ENCODE data around the gene TLE5. TPM values are rescaled to one million over a fixed set of nuclear protein-coding genes. Genes with fewer than 3 reads are reported as not detected.
"Not testable (repeated sequence)": the region's sequence is repeated elsewhere in the genome, so short reads cannot be mapped to it uniquely, and the experiment has no call there.

Gene TLE5
- total and polyA plus RNA-seq, 5 experiments from 2014 or later = 451 to 983 (median 924) TPM

- Mint-ChIP-seq H3K27me3 (no peaks in the 10 kb centered on the region), H3K9me3 (no peaks in the 10 kb centered on the region), H3K36me3 (peaks cover 0 to 73% (median 27%) of the 10 kb centered on the region in 3 donors), H3K4me3 (peak overlapping the region in 4 of 10 donors; percentile 34 to 68 (median 48)), H3K4me1 (peaks cover 28 to 68% (median 60%) of the 10 kb centered on the region in 4 donors), H3K27ac (peak overlapping the region; percentile 9 to 93 (median 64))
- ATAC-seq (no peak), DNase-seq (no peak)
- POLR2A ChIA-PET = interaction anchor here (0.5 to 15.8 kb wide), 5 partner anchors 7 to 125 kb away, joined by 3 to 519 read pairs (median 4); partner anchors contain the start of gene S1PR4
Measured at GRCh38 chr19:3056417-3057088, 5.7 kb downstream of the TLE5 start.

- H3K36me3 Mint-ChIP-seq = peaks cover 0 to 71% (median 27%) of the 10 kb centered on the region in 3 donors
- H3K27me3 Mint-ChIP-seq = no peaks in the 10 kb centered on the region
- peak overlapping the region in 4 of 10 donors; percentile 48 to 68 (median 59) for H3K4me3 Mint-ChIP-seq
- peak overlapping the region in 5 of 10 donors; percentile 16 to 90 (median 69) for H3K27ac Mint-ChIP-seq
- ATAC-seq (no peak), DNase-seq (no peak)
- H3K9me3 Mint-ChIP-seq = no peaks in the 10 kb centered on the region
- peaks cover 28 to 67% (median 60%) of the 10 kb centered on the region in 4 donors for H3K4me1 Mint-ChIP-seq
- POLR2A ChIA-PET = interaction anchor here (0.5 to 15.8 kb wide), 5 partner anchors 17 to 126 kb away, joined by 3 to 519 read pairs (median 4); partner anchors contain the start of gene S1PR4
Measured at GRCh38 chr19:3055741-3056416, 6.4 kb downstream of the TLE5 start.

GRCh38 chr19:3054972-3055740 lies 7.1 kb downstream of the TLE5 start:
- DNase-seq = no peak

GRCh38 chr19:3054265-3054971 lies 7.9 kb downstream of the TLE5 start:
- POLR2A ChIA-PET = interaction anchor here (0.6 to 15.8 kb wide), 9 partner anchors 7 to 104 kb away, joined by 3 to 519 read pairs (median 6); partner anchors contain the start of genes TLE5 and TLE6
- no peaks in the 10 kb centered on the region for H3K9me3 Mint-ChIP-seq
- DNase-seq = no peak
- H3K27ac Mint-ChIP-seq = peak overlapping the region; percentile 40 to 93 (median 80)
- ATAC-seq = no peak
- H3K27me3 Mint-ChIP-seq = no peaks in the 10 kb centered on the region
- peaks cover 0 to 56% (median 15%) of the 10 kb centered on the region in 3 donors for H3K36me3 Mint-ChIP-seq
- H3K4me1 Mint-ChIP-seq = peaks cover 25 to 59% (median 52%) of the 10 kb centered on the region in 4 donors
- peak overlapping the region in 8 of 10 donors; percentile 3 to 77 (median 56) for H3K4me3 Mint-ChIP-seq

More at GRCh38 chr19:3054972-3055740, 7.1 kb downstream of the TLE5 start:
- peak overlapping the region; percentile 40 to 93 (median 80) for H3K27ac Mint-ChIP-seq
- no peaks in the 10 kb centered on the region for H3K27me3 Mint-ChIP-seq
- H3K9me3 Mint-ChIP-seq = no peaks in the 10 kb centered on the region
- peaks cover 0 to 64% (median 21%) of the 10 kb centered on the region in 3 donors for H3K36me3 Mint-ChIP-seq
- no peak for ATAC-seq
- peak overlapping the region in 8 of 10 donors; percentile 3 to 77 (median 56) for H3K4me3 Mint-ChIP-seq
- POLR2A ChIA-PET = interaction anchor here (0.6 to 15.8 kb wide), 11 partner anchors 6 to 123 kb away, joined by 3 to 519 read pairs (median 4); partner anchors contain the start of genes S1PR4, TLE5 and TLE6
- H3K4me1 Mint-ChIP-seq = peaks cover 25 to 60% (median 59%) of the 10 kb centered on the region in 4 donors

DNA sequence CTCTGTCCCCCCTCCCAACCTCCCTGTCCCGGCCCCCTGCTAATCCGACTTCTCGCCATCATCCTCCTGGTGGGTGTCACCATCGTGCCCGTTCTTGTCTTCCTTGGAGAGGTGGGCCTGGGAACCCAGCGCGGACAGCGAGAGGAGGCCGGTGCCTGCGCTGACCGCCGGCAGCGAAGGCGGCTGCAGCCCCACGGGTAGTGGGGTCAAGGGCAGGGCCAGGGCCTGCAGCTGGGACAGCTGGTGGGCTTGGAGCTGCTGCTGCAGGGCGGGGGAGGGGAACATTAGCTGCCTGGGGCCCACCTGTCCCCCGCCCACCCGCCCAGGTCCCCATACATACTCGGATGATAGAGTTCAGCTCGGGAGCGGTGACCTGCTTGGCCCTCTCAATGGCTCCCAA lies 8.5 kb downstream of the TLE5 start:
- H3K27ac Mint-ChIP-seq = peak overlapping the region in 6 of 10 donors; percentile 15 to 93 (median 78)
- POLR2A ChIA-PET = interaction anchor here (1.0 to 15.8 kb wide), 6 partner anchors 7 to 103 kb away, joined by 3 to 519 read pairs (median 14); partner anchors contain the start of genes TLE5 and TLE6
- H3K36me3 Mint-ChIP-seq = peaks cover 0 to 50% (median 15%) of the 10 kb centered on the region in 3 donors
- peak overlapping the region in 4 of 10 donors; percentile 1 to 56 (median 26) for H3K4me3 Mint-ChIP-seq
- H3K4me1 Mint-ChIP-seq = peaks cover 29 to 62% (median 52%) of the 10 kb centered on the region in 4 donors
- no peak for ATAC-seq
- no peak for DNase-seq
- H3K9me3 Mint-ChIP-seq = no peaks in the 10 kb centered on the region
- H3K27me3 Mint-ChIP-seq = peaks cover 0 to 2% (median 0%) of the 10 kb centered on the region in 5 donors

GRCh38 chr19:3053218-3053621 lies 9.1 kb downstream of the TLE5 start:
- peaks cover 27 to 57% (median 47%) of the 10 kb centered on the region in 4 donors for H3K4me1 Mint-ChIP-seq
- H3K36me3 Mint-ChIP-seq = peaks cover 0 to 44% (median 15%) of the 10 kb centered on the region in 3 donors
- ATAC-seq (peak; percentile 24 to 33), DNase-seq (no peak)
- POLR2A ChIA-PET = interaction anchor here (0.6 to 15.8 kb wide), 9 partner anchors 8 to 103 kb away, joined by 3 to 519 read pairs (median 7); partner anchors contain the start of gene TLE5
- peaks cover 0 to 2% (median 0%) of the 10 kb centered on the region in 5 donors for H3K27me3 Mint-ChIP-seq
- H3K4me3 Mint-ChIP-seq = peak overlapping the region in 4 of 10 donors; percentile 26 to 56 (median 40)
- H3K27ac Mint-ChIP-seq = peak overlapping the region in 8 of 10 donors; percentile 29 to 86 (median 68)
- H3K9me3 Mint-ChIP-seq = no peaks in the 10 kb centered on the region

GRCh38 chr19:3050016-3050415 lies 12.3 kb downstream of the TLE5 start:
- not testable (repeated sequence) for H3K27me3 Mint-ChIP-seq, H3K9me3 Mint-ChIP-seq, H3K4me3 Mint-ChIP-seq, ATAC-seq, DNase-seq
- peak overlapping the region in 3 of 10 donors; percentile 4 to 15 (median 8) for H3K27ac Mint-ChIP-seq
- peaks cover 18 to 42% (median 40%) of the 10 kb centered on the region in 4 donors for H3K4me1 Mint-ChIP-seq
- POLR2A ChIA-PET = interaction anchor here (10.4 to 15.8 kb wide), 2 partner anchors 11 kb away, joined by 193 to 519 read pairs; partner anchors contain the start of gene TLE5
- peaks cover 0 to 16% (median 7%) of the 10 kb centered on the region in 3 donors for H3K36me3 Mint-ChIP-seq

DNA sequence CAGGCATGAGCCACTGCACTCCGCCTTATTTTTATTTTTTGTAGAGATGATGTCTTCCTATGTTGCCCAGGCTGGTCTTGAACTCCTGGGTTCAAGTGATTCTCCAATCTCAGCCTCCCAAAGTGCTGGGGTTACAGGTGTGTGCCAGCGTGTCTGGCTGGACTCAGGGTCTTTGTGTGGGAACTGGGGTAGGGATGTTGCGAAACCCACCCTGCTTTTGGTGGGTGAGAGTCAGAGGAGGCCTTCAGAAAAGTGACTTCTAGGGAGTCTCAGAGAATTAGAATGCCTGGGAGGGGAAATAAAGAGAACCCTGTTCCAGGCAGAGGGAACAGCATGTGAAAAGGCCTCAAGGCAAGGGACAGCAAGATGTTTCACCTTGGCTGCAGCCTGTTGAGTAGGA lies 13.2 kb downstream of the TLE5 start:
- H3K27ac Mint-ChIP-seq = peak overlapping the region in 8 of 10 donors; percentile 60 to 87 (median 74)
- peaks cover 0 to 7% (median under 1%) of the 10 kb centered on the region in 3 donors for H3K36me3 Mint-ChIP-seq
- H3K27me3 Mint-ChIP-seq = peaks cover 0 to 2% (median 0%) of the 10 kb centered on the region in 5 donors
- H3K4me1 Mint-ChIP-seq = peaks cover 14 to 39% (median 36%) of the 10 kb centered on the region in 4 donors
- no peak for ATAC-seq
- H3K4me3 Mint-ChIP-seq = peak overlapping the region in 8 of 10 donors; percentile 33 to 74 (median 57)
- POLR2A ChIA-PET = interaction anchor here (1.4 to 10.4 kb wide), 3 partner anchors 12 to 18 kb away, joined by 3 to 193 read pairs (median 48); partner anchors contain the start of gene TLE5
- H3K9me3 Mint-ChIP-seq = no peaks in the 10 kb centered on the region
- DNase-seq = no peak

DNA sequence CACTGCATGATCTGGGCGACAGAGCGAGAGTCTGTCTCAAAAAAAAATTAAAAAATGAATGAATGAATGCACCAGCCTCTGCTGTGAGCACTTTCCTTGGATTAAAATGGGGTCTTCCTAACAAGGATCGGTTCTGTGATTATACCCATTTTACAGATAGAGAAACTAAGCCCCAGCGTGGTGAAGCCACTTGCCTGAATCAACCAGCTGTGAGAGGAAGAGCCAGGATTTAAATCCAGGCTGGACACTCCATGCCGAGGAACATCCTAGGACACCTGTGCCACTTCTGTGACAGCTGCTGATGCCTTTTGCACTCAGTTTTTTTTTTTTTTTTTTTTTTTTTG lies 14.1 kb downstream of the TLE5 start:
- H3K9me3 Mint-ChIP-seq = no peaks in the 10 kb centered on the region
- ATAC-seq (no peak), DNase-seq (no peak)
- H3K36me3 Mint-ChIP-seq = no peaks in the 10 kb centered on the region
- H3K4me1 Mint-ChIP-seq = peaks cover 14 to 33% (median 30%) of the 10 kb centered on the region in 4 donors
- POLR2A ChIA-PET = interaction anchor here (1.5 to 10.4 kb wide), 3 partner anchors 12 to 28 kb away, joined by 3 to 193 read pairs (median 48); partner anchors contain the start of gene TLE5
- peak overlapping the region in 7 of 10 donors; percentile 83 to 97 (median 94) for H3K27ac Mint-ChIP-seq
- H3K27me3 Mint-ChIP-seq = peaks cover 0 to 2% (median 0%) of the 10 kb centered on the region in 5 donors
- H3K4me3 Mint-ChIP-seq = peak overlapping the region; percentile 24 to 97 (median 92)

GRCh38 chr19:3047496-3048189 lies 14.7 kb downstream of the TLE5 start:
- Mint-ChIP-seq H3K4me3 (peak overlapping the region; percentile 86 to 97 (median 92)), H3K36me3 (no peaks in the 10 kb centered on the region), H3K9me3 (no peaks in the 10 kb centered on the region), H3K4me1 (peaks cover 12 to 33% (median 29%) of the 10 kb centered on the region in 4 donors), H3K27ac (peak overlapping the region; percentile 83 to 97 (median 94)), H3K27me3 (peaks cover 0 to 2% (median 0%) of the 10 kb centered on the region in 5 donors)
- ATAC-seq (peak; percentile 87 to 91), DNase-seq (peak; percentile 48 to 83 (median 62))
- POLR2A ChIA-PET = interaction anchor here (1.5 to 10.4 kb wide), 3 partner anchors 11 to 28 kb away, joined by 3 to 193 read pairs (median 48); partner anchors contain the start of gene TLE5

All from naive thymus-derived CD8-positive, alpha-beta T cell (primary cell).